Calu3 (cell line): ENCODE measurements around the gene TMEM182. TPM values are rescaled to one million over a fixed set of nuclear protein-coding genes. Genes with fewer than 3 reads are reported as not detected.
A peak's percentile ranks its signal among the peaks of the same experiment; 100 is the strongest.

ENCODE experiments used
- Bru-seq: library from RNA; stranded (reverse); fragments of 400-500 nt; gene quantifications from one replicate; lab custom pipeline; 2021; lab: Mats Ljungman, UMichigan
- BruChase-seq, 2 experiments: library from RNA; stranded (reverse); fragments of 400-500 nt; gene quantifications; one replicate each; lab custom pipeline; 2021; lab: Mats Ljungman, UMichigan
- BruUV-seq: library from RNA; stranded (reverse); fragments of 400-500 nt; replicated peaks from 2 replicates; lab custom pipeline; 2021; lab: Mats Ljungman, UMichigan
- CTCF ChIA-PET: fragments of 300-600 bp; sonication (Branson Sonifier 250); formaldehyde crosslinking; loops from one replicate; lab custom pipeline; 2022; ENCODE audit warnings: antibody characterized with exemption; lab: Charles Lee
- DNase-seq: peaks from one replicate; pipeline ENCODE4 v3.0.0; 2022
- H3K27ac Mint-ChIP-seq: one replicate; pipeline ENCODE4 v1.8.0; 2022; ENCODE audit warnings: mixed read lengths; ENCODE audit not compliant: unreplicated experiment
- H3K27me3 Mint-ChIP-seq: one replicate; pipeline ENCODE4 v1.8.0; 2022; ENCODE audit warnings: mixed read lengths; ENCODE audit not compliant: unreplicated experiment
- H3K36me3 Mint-ChIP-seq: one replicate; pipeline ENCODE4 v1.8.0; 2022; ENCODE audit warnings: mild to moderate bottlenecking, moderate library complexity, mixed read lengths; ENCODE audit not compliant: insufficient read depth, unreplicated experiment
- H3K4me1 Mint-ChIP-seq: one replicate; pipeline ENCODE4 v1.8.0; 2022; ENCODE audit warnings: mild to moderate bottlenecking, low read depth, mixed read lengths; ENCODE audit not compliant: unreplicated experiment
- H3K4me3 Mint-ChIP-seq: one replicate; pipeline ENCODE4 v1.8.0; 2022; ENCODE audit warnings: mild to moderate bottlenecking, low read depth, moderate library complexity, mixed read lengths; ENCODE audit not compliant: unreplicated experiment
- H3K9me3 Mint-ChIP-seq: one replicate; pipeline ENCODE4 v1.8.0; 2022; ENCODE audit warnings: low read depth, mixed read lengths; ENCODE audit not compliant: unreplicated experiment
- intact Hi-C: fragments of 100-400 bp; cut with micrococcal nuclease; formaldehyde crosslinking; loops from one replicate; pipeline ENCODE4 v1.10.0; 2022; ENCODE audit not compliant: unreplicated experiment
- long read RNA-seq: library from polyadenylated mRNA; stranded (forward); transcript quantifications from one replicate; pipeline ENCODE4 v2.0.0, GENCODE V29; 2022
- total RNA-seq: library from RNA; stranded (reverse); gene quantifications from 2 replicates; pipeline ENCODE4 v1.2.3, GENCODE V29; 2022
- TF ChIP-seq, protein P1 (sequence below): fragments of 200-600 bp; IDR thresholded peaks from one replicate; pipeline ENCODE4 v1.8.0; 2022; ENCODE audit warnings: antibody characterized with exemption; ENCODE audit not compliant: unreplicated experiment

TMEM182 gene, protein sequence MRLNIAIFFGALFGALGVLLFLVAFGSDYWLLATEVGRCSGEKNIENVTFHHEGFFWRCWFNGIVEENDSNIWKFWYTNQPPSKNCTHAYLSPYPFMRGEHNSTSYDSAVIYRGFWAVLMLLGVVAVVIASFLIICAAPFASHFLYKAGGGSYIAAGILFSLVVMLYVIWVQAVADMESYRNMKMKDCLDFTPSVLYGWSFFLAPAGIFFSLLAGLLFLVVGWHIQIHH
- 12.1 and 12.9 TPM in 2 replicates for total RNA-seq
- Bru-seq, nascent RNA = percentile 46 among the genes with signal in this experiment
- BruChase-seq, experiment 1, labeled RNA remaining after a 6-hour chase = percentile 46 among the genes with signal in this experiment
- BruChase-seq, experiment 2, labeled RNA remaining after a 2-hour chase = percentile 51 among the genes with signal in this experiment
- long read RNA-seq, transcript TMEM182-202 (5 exons, 3,112 nt) = major isoform, 9 of 21 reads
- long read RNA-seq, partial matches to known transcripts = 0 of 21 reads
- long read RNA-seq, other reads (novel, unspliced or antisense) = 6 of 21 reads

DNA sequence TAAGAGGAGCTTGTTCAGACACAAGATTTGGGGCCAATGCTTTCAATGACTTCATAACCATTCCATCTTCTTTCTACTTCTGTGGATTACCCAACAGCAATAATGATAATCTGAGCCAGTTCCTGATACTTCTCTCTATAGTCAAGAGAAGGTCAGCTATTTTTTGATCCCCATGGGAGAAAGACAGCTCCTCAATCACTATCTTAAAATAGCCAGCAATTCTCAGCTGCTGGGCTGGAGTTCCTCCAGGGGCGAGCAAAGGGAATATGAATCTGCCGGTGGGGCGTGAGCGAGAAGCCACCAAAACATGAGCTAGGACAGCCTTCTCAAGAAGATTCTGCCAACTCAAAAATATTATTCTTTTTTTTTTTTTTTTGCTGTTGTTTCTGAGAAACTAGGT is at the start of gene TMEM182:
Gene TMEM182, plus strand, starts transcription at position 269 of the 400 bp plus-strand sequence. CDS start 187 bp downstream, outside the sequence.
- no peak within 1 kb of the TSS for H3K4me3 Mint-ChIP-seq
- no peaks in the 10 kb centered on the region for H3K9me3 Mint-ChIP-seq
- no peaks in the 10 kb centered on the region for H3K36me3 Mint-ChIP-seq
- H3K27ac Mint-ChIP-seq = no peak within 1 kb of the TSS
- TF ChIP-seq, protein P1, sequence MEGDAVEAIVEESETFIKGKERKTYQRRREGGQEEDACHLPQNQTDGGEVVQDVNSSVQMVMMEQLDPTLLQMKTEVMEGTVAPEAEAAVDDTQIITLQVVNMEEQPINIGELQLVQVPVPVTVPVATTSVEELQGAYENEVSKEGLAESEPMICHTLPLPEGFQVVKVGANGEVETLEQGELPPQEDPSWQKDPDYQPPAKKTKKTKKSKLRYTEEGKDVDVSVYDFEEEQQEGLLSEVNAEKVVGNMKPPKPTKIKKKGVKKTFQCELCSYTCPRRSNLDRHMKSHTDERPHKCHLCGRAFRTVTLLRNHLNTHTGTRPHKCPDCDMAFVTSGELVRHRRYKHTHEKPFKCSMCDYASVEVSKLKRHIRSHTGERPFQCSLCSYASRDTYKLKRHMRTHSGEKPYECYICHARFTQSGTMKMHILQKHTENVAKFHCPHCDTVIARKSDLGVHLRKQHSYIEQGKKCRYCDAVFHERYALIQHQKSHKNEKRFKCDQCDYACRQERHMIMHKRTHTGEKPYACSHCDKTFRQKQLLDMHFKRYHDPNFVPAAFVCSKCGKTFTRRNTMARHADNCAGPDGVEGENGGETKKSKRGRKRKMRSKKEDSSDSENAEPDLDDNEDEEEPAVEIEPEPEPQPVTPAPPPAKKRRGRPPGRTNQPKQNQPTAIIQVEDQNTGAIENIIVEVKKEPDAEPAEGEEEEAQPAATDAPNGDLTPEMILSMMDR = no peak
- H3K27me3 Mint-ChIP-seq = no peaks in the 10 kb centered on the region
- intact Hi-C loops = no loop called here
- CTCF ChIA-PET = no interaction called here
- H3K4me1 Mint-ChIP-seq = no peaks in the 10 kb centered on the region
- BruUV-seq = no TSS peak
- DNase-seq = no peak

DNA sequence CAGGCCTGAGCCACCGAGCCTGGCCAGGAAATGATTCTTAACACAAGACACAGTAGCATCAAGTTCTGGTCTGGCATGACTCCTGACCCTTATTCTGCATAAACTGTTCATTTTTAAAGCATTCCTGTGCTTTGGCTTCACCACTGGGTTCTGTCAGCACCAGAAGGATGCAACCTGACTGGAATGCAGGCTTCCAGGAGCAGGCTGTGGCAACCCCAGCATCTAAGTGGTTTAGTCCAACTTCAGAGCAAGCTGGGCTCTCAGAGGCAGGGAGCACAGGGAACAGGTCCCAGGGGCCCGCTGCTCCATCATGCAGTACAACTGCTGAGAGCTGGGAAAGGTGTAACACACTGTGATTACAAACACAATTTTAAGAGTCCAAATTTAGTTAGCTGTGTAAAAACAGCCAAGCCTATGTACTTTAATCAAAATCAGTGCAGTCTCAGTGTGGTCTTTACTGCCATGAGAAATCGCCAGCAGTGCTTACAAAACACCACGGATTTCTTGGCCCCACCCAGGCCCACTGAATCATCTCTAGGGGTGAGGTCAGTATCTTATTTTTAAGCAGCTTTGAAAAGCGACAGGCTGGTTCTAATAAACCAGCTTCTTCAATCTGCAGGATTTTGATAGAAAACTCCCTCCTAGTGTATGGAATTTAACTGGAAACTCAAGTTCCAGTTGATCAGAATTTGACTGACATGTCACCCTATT is 44.4 kb upstream of the TMEM182 start:
- peak overlapping the region; percentile 28 for H3K27ac Mint-ChIP-seq
- BruUV-seq = no TSS peak
- no peaks in the 10 kb centered on the region for H3K9me3 Mint-ChIP-seq
- H3K4me1 Mint-ChIP-seq = no peaks in the 10 kb centered on the region
- H3K4me3 Mint-ChIP-seq = no peak overlapping the region
- CTCF ChIA-PET = interaction anchor here (0.5 kb wide), 1 partner anchor 148 kb away, joined by 3 read pairs; no protein-coding TSS in a partner anchor
- H3K36me3 Mint-ChIP-seq = peaks cover 7% of the 10 kb centered on the region
- H3K27me3 Mint-ChIP-seq = no peaks in the 10 kb centered on the region
- TF ChIP-seq, protein P1 = no peak
- DNase-seq = no peak
- intact Hi-C loops = no loop called here

- Mint-ChIP-seq H3K27ac (peak overlapping the region; percentile 28), H3K4me3 (no peak overlapping the region), H3K27me3 (no peaks in the 10 kb centered on the region), H3K4me1 (no peaks in the 10 kb centered on the region), H3K9me3 (no peaks in the 10 kb centered on the region), H3K36me3 (peaks cover 14% of the 10 kb centered on the region)
- intact Hi-C loops = no loop called here
- CTCF ChIA-PET = no interaction called here
- DNase-seq = no peak
- BruUV-seq = no TSS peak
- TF ChIP-seq, protein P1 = no peak
Measured at GRCh38 chr2:102718387-102719316, 43.2 kb upstream of the TMEM182 start.
